HG02840 (cell line): ENCODE measurements around the gene PRDM16.
"Not testable (repeated sequence)": the region's sequence is repeated elsewhere in the genome, so short reads cannot be mapped to it uniquely, and the experiment has no call there.

Experiments used
- ATAC-seq: cut with Tn5 transposase; IDR thresholded peaks from one replicate; pipeline ENCODE4 v1.9.1; 2021; ENCODE audit warnings: mild to moderate bottlenecking, moderate library complexity, moderate number of reproducible peaks; ENCODE audit not compliant: unreplicated experiment, low FRiP score

Gene PRDM16

GRCh38 chr1:3151456-3151855 is 82.5 kb downstream of the PRDM16 start:
- no peak for ATAC-seq

- no peak for ATAC-seq
These were observed 83.1 kb downstream of the PRDM16 start for GRCh38 chr1:3152143-3152542.

GRCh38 chr1:3153197-3153596 is 84.2 kb downstream of the PRDM16 start:
- ATAC-seq: no peak

- ATAC-seq: no peak
These were observed 85.1 kb downstream of the PRDM16 start for GRCh38 chr1:3153902-3154795.

GRCh38 chr1:3155056-3155925 is 86.3 kb downstream of the PRDM16 start:
- ATAC-seq: no peak

- no peak for ATAC-seq
These were observed 86.9 kb downstream of the PRDM16 start for GRCh38 chr1:3155926-3156220.

GRCh38 chr1:3156936-3157335 is 87.9 kb downstream of the PRDM16 start:
- ATAC-seq: no peak

- no peak for ATAC-seq
These were observed 89.3 kb downstream of the PRDM16 start for GRCh38 chr1:3158347-3158746.

GRCh38 chr1:3159121-3159520 is 90.1 kb downstream of the PRDM16 start:
- no peak for ATAC-seq

- no peak for ATAC-seq
These were observed 91.0 kb downstream of the PRDM16 start for GRCh38 chr1:3159996-3160395.

GRCh38 chr1:3160647-3161145 is 91.7 kb downstream of the PRDM16 start:
- ATAC-seq: no peak

GRCh38 chr1:3161176-3161840 is 92.3 kb downstream of the PRDM16 start:
- ATAC-seq: no peak

- ATAC-seq: no peak
These were observed 93.4 kb downstream of the PRDM16 start for GRCh38 chr1:3162322-3162882.

GRCh38 chr1:3163356-3163755 is 94.4 kb downstream of the PRDM16 start:
- ATAC-seq: no peak

- no peak for ATAC-seq
These were observed 95.7 kb downstream of the PRDM16 start for GRCh38 chr1:3164671-3165070.

GRCh38 chr1:3165189-3165588 is 96.2 kb downstream of the PRDM16 start:
- ATAC-seq: not testable (repeated sequence)

- no peak for ATAC-seq
These were observed 97.4 kb downstream of the PRDM16 start for GRCh38 chr1:3166206-3166918.

- ATAC-seq: no peak
These were observed 98.3 kb downstream of the PRDM16 start for GRCh38 chr1:3167255-3167654.

GRCh38 chr1:3168678-3169077 is 99.7 kb downstream of the PRDM16 start:
- no peak for ATAC-seq
